Peyer's patch (tissue), 4 donors: ENCODE results near the gene NDUFAB1. TPM values are rescaled to one million over a fixed set of nuclear protein-coding genes. Genes with fewer than 3 reads are reported as not detected.

ENCODE experiments used
- DNase-seq, 3 donors: peaks; one replicate each; pipeline ENCODE4 v3.0.0-alpha.2; 2017 to 2019
- H3K27ac ChIP-seq, 4 donors: fragments of 200-600 bp; sonication (generic); one replicate each; pipeline ENCODE4 v1.5.1; 2016 to 2019
- H3K27me3 ChIP-seq, 2 donors: fragments of 200-600 bp; sonication (generic); one replicate each; pipeline ENCODE4 v1.5.1; 2019
- H3K36me3 ChIP-seq, 3 donors: fragments of 200-600 bp; sonication (generic); one replicate each; pipeline ENCODE4 v1.5.1; 2016 to 2019
- H3K4me1 ChIP-seq, 4 donors: fragments of 200-600 bp; sonication (generic); one replicate each; pipeline ENCODE4 v1.5.1; 2016 to 2019
- H3K4me3 ChIP-seq, 4 donors: fragments of 200-600 bp; sonication (generic); 1 replicate in 3 of 4; 2 replicates in 1 of 4; pipeline ENCODE4 v1.5.1; 2016 to 2019; ENCODE audit warnings: mild to moderate bottlenecking in 1 of 4
- H3K9me3 ChIP-seq, 4 donors: fragments of 200-600 bp; sonication (generic); one replicate each; pipeline ENCODE4 v1.5.1; 2016 to 2019; ENCODE audit warnings: mild to moderate bottlenecking in 1 of 4
- POLR2A ChIP-seq, 2 donors: fragments of 450-650 bp; IDR thresholded peaks; one replicate each; pipeline ENCODE4 v1.5.1; 2017; ENCODE audit warnings: antibody characterized with exemption in 2 of 2, mild to moderate bottlenecking in 2 of 2, moderate library complexity in 2 of 2
- total RNA-seq, 4 donors: library from RNA; depleted of rRNA; stranded (reverse); fragments of >200 nt; gene quantifications; one replicate each; pipeline ENCODE4 v1.1.0, GENCODE V29; 2016
- TF ChIP-seq, protein P1 (sequence below), 6 experiments: fragments of 450-650 bp in 4 of 6; fragments of 200-600 bp in 2 of 6; sonication (generic) in 1 of 6; IDR thresholded peaks; one replicate each; pipeline ENCODE4 v1.5.1; 2017 to 2019; ENCODE audit warnings: antibody characterized with exemption in 6 of 6, mild to moderate bottlenecking in 3 of 6, moderate library complexity in 1 of 6

NDUFAB1 gene
- total RNA-seq, 4 donors from 2014 or later, result 49.4 to 115 (median 92.8) TPM

DNA sequence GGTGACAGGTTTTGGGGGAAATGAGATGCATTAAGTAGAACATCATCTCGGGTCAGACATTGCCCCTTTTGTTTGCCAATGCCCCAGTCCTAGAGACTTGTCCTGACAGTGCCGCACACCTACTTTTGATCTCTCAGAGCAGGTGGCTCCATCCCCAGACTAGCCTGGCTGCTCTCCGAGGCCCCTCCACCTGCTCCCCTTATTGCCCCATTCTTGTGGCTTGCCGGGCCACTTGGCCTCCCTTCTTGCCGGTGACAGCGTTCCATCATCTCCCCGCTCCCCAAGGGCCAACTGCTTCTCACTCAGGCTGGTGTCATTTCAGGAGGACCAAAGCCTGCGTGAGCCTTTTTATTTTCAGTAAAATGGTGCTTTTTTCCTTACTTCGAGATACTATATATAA is 23.7 kb downstream of the NDUFAB1 start:
- Histone ChIP-seq H3K27ac (no peak overlapping the region), H3K4me1 (peaks cover 0 to 3% (median 0%) of the 10 kb centered on the region in 4 donors), H3K4me3 (no peak overlapping the region), H3K27me3 (no peaks in the 10 kb centered on the region), H3K36me3 (peaks cover 0 to 74% (median 0%) of the 10 kb centered on the region in 3 donors), H3K9me3 (no peaks in the 10 kb centered on the region)
- DNase-seq, result no peak
- TF ChIP-seq, protein P1, sequence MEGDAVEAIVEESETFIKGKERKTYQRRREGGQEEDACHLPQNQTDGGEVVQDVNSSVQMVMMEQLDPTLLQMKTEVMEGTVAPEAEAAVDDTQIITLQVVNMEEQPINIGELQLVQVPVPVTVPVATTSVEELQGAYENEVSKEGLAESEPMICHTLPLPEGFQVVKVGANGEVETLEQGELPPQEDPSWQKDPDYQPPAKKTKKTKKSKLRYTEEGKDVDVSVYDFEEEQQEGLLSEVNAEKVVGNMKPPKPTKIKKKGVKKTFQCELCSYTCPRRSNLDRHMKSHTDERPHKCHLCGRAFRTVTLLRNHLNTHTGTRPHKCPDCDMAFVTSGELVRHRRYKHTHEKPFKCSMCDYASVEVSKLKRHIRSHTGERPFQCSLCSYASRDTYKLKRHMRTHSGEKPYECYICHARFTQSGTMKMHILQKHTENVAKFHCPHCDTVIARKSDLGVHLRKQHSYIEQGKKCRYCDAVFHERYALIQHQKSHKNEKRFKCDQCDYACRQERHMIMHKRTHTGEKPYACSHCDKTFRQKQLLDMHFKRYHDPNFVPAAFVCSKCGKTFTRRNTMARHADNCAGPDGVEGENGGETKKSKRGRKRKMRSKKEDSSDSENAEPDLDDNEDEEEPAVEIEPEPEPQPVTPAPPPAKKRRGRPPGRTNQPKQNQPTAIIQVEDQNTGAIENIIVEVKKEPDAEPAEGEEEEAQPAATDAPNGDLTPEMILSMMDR (IDR thresholded peaks at IDR 0.05), result no peak
- no peak for TF ChIP-seq POLR2A (IDR thresholded peaks at IDR 0.05)

DNA sequence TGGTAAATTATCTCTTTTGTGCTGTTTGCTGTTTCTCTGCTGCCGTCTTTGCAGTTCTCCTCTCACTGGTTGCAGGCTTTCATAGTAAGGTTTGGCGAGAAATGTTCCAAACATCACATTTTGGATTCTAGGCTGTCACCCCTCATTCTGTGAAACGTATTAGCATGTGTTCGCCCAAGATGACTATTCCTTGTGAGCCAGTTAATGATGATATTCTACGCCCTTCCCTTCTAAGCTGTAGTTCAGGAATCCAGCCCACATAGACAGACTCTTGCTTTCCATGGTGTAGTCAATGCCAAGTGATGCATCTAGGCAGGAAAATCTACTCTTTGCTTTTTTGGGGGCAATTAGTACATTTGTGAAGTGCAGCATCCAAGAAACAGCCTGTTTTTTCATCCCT is 24.2 kb downstream of the NDUFAB1 start:
- no peak overlapping the region for H3K27ac ChIP-seq
- TF ChIP-seq POLR2A (IDR thresholded peaks at IDR 0.05), result no peak
- peaks cover 0 to 3% (median 0%) of the 10 kb centered on the region in 4 donors for H3K4me1 ChIP-seq
- DNase-seq, result no peak
- H3K27me3 ChIP-seq, result no peaks in the 10 kb centered on the region
- no peak overlapping the region for H3K4me3 ChIP-seq
- no peaks in the 10 kb centered on the region for H3K9me3 ChIP-seq
- H3K36me3 ChIP-seq, result peaks cover 0 to 79% (median 0%) of the 10 kb centered on the region in 3 donors

DNA sequence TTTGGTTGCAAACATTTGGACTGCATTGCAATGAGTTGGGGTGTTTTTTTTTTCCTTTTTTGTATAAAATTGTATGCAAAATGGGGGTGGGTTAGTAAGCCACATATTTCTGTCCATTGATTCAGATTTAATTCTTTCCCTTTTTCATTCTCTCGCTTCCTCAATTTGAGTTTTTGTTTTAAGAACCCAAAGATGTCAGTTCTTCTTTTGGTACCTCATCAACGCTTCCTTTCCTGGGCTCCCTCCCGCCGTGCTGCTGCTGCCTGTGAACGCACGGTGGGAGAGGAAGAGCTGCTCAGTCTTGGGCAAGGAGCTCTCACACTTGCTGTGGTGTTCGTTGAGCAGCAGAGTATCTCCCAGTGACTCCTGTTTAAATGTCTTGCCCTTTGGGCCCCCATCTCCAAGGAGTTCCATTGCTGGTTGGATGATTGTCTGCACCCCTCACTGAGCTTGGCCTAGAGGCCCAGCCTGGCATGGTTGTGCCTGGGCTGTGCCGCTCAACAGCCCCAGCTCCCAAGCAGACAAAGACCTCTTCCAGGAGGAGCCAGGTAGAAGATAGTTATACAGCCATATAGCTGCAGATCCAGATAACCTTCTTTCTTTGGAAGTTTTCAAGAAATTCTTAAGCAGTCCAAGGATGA is 25.0 kb downstream of the NDUFAB1 start:
- peaks cover 0 to 87% (median 0%) of the 10 kb centered on the region in 3 donors for H3K36me3 ChIP-seq
- peaks cover 0 to 3% (median 0%) of the 10 kb centered on the region in 4 donors for H3K4me1 ChIP-seq
- no peaks in the 10 kb centered on the region for H3K9me3 ChIP-seq
- H3K4me3 ChIP-seq, result no peak overlapping the region
- H3K27me3 ChIP-seq, result no peaks in the 10 kb centered on the region
- TF ChIP-seq, protein P1 (IDR thresholded peaks at IDR 0.05), result no peak
- TF ChIP-seq POLR2A (IDR thresholded peaks at IDR 0.05), result no peak
- H3K27ac ChIP-seq, result no peak overlapping the region
- peak in 1 of 3 donors; percentile 41 for DNase-seq

DNA sequence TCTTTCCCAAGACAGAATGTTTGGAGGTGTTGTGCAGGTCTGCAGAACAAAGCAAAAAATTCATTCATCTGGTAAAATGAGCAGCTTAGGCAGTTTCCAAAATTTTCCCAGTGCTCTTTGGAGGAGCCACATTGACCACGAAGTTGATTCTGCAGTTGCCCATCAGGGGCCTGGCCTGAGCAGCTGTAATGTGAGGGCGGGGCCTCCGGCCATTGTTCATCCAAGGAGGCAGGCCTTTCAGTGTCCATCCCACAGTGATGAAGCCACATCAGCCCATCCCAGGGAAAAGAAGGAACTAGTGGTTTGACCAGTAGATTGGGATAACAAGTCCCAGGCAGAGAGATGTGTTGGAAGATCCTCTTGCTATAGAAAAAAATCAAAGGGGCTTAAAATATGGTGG is 28.5 kb downstream of the NDUFAB1 start:
- Histone ChIP-seq H3K4me3 (no peak overlapping the region), H3K36me3 (peaks cover 0 to 92% (median 0%) of the 10 kb centered on the region in 3 donors), H3K9me3 (no peaks in the 10 kb centered on the region), H3K27ac (no peak overlapping the region), H3K4me1 (peaks cover 0 to 3% (median 0%) of the 10 kb centered on the region in 4 donors), H3K27me3 (no peaks in the 10 kb centered on the region)
- TF ChIP-seq POLR2A (IDR thresholded peaks at IDR 0.05), result no peak
- TF ChIP-seq, protein P1 (IDR thresholded peaks at IDR 0.05), result no peak
- no peak for DNase-seq

GRCh38 chr16:23566724-23567123 is 29.4 kb downstream of the NDUFAB1 start:
- no peak overlapping the region for H3K27ac ChIP-seq
- TF ChIP-seq POLR2A (IDR thresholded peaks at IDR 0.05), result no peak
- TF ChIP-seq, protein P1 (IDR thresholded peaks at IDR 0.05), result no peak
- no peaks in the 10 kb centered on the region for H3K27me3 ChIP-seq
- H3K4me3 ChIP-seq, result no peak overlapping the region
- H3K4me1 ChIP-seq, result peaks cover 0 to 3% (median 0%) of the 10 kb centered on the region in 4 donors
- no peaks in the 10 kb centered on the region for H3K9me3 ChIP-seq
- DNase-seq, result no peak
- peaks cover 0 to 94% (median 0%) of the 10 kb centered on the region in 3 donors for H3K36me3 ChIP-seq

GRCh38 chr16:23564575-23565363 is 31.3 kb downstream of the NDUFAB1 start:
- H3K4me1 ChIP-seq, result no peaks in the 10 kb centered on the region
- H3K36me3 ChIP-seq, result peaks cover 0 to 88% (median 0%) of the 10 kb centered on the region in 3 donors
- no peaks in the 10 kb centered on the region for H3K27me3 ChIP-seq
- TF ChIP-seq, protein P1 (IDR thresholded peaks at IDR 0.05), result no peak
- TF ChIP-seq POLR2A (IDR thresholded peaks at IDR 0.05), result no peak
- no peaks in the 10 kb centered on the region for H3K9me3 ChIP-seq
- no peak for DNase-seq
- no peak overlapping the region for H3K4me3 ChIP-seq
- no peak overlapping the region for H3K27ac ChIP-seq
